ENCODE results near the gene SPATA2L.

SPATA2L gene

GRCh38 chr16:89730610-89731234 is 29.2 kb upstream of the SPATA2L start:
- TF ChIP-seq CTCF (IDR thresholded peaks at IDR 0.05; ENCODE audit: control extremely low read depth, extremely low read depth, low read depth, missing control alignments): no peak
- DNase-seq (ENCODE audit: extremely low spot score): no peak
- CTCF ChIA-PET: interaction anchor here (0.9 kb wide), 1 partner anchor 62 kb away, joined by 3 read pairs; no protein-coding TSS in a partner anchor
- POLR2A ChIA-PET: no interaction called here

GRCh38 chr16:89729863-89730593 is 28.5 kb upstream of the SPATA2L start:
- DNase-seq (ENCODE audit: extremely low spot score): no peak
- POLR2A ChIA-PET: no interaction called here
- TF ChIP-seq CTCF (IDR thresholded peaks at IDR 0.05; ENCODE audit: control extremely low read depth, extremely low read depth, low read depth, missing control alignments): no peak
- CTCF ChIA-PET: interaction anchor here (0.9 kb wide), 1 partner anchor 62 kb away, joined by 3 read pairs; no protein-coding TSS in a partner anchor

- ChIA-PET CTCF (no interaction called here), POLR2A (no interaction called here)
- no peak for TF ChIP-seq CTCF (IDR thresholded peaks at IDR 0.05; ENCODE audit: control extremely low read depth, extremely low read depth, low read depth, missing control alignments)
- DNase-seq (ENCODE audit: extremely low spot score): no peak
Observed at GRCh38 chr16:89729293-89729692, 27.8 kb upstream of the SPATA2L start.

- no peak for TF ChIP-seq CTCF (IDR thresholded peaks at IDR 0.05; ENCODE audit: control extremely low read depth, extremely low read depth, low read depth, missing control alignments)
- POLR2A ChIA-PET: no interaction called here
- CTCF ChIA-PET: interaction anchor here (1.2 to 2.2 kb wide), 4 partner anchors 13 to 66 kb away, joined by 3 to 5 read pairs (median 4); no protein-coding TSS in a partner anchor
- no peak for DNase-seq (ENCODE audit: extremely low spot score)
Observed at GRCh38 chr16:89727406-89728120, 26.1 kb upstream of the SPATA2L start.

- CTCF ChIA-PET: interaction anchor here (4.0 kb wide), 1 partner anchor 23 kb away, joined by 13 read pairs; no protein-coding TSS in a partner anchor
Observed at GRCh38 chr16:89723279-89724250, 22.1 kb upstream of the SPATA2L start.

More at GRCh38 chr16:89723279-89724250, 22.1 kb upstream of the SPATA2L start:
- POLR2A ChIA-PET: interaction anchor here (0.6 kb wide), 1 partner anchor 13 kb away, joined by 3 read pairs; no protein-coding TSS in a partner anchor
- TF ChIP-seq CTCF (IDR thresholded peaks at IDR 0.05; ENCODE audit: control extremely low read depth, extremely low read depth, low read depth, missing control alignments): no peak
- no peak for DNase-seq (ENCODE audit: extremely low spot score)
